HUES64 (cell line): ENCODE results near the gene RPH3AL.
"Not testable (repeated sequence)": the region's sequence is repeated elsewhere in the genome, so short reads cannot be mapped to it uniquely, and the experiment has no call there.

Source experiments
- H3K27ac ChIP-seq: 2 replicates; pipeline ENCODE4 v1.7.0; 2013; ENCODE audit warnings: low read depth, low read length, inconsistent platforms
- H3K27me3 ChIP-seq: 2 replicates; pipeline ENCODE4 v1.6.1; 2013; ENCODE audit warnings: mild to moderate bottlenecking, low read length; ENCODE audit not compliant: insufficient read depth
- H3K36me3 ChIP-seq: 2 replicates; pipeline ENCODE4 v1.6.1; 2013; ENCODE audit warnings: mild to moderate bottlenecking, low read length; ENCODE audit not compliant: insufficient read depth
- H3K4me1 ChIP-seq: 2 replicates; pipeline ENCODE4 v1.6.1; 2013; ENCODE audit warnings: mild to moderate bottlenecking, low read length, moderate library complexity; ENCODE audit not compliant: insufficient read depth
- H3K4me3 ChIP-seq: 2 replicates; pipeline ENCODE4 v1.5.1; 2013; ENCODE audit warnings: mild to moderate bottlenecking, low read length, moderate library complexity
- H3K9ac ChIP-seq: 2 replicates; pipeline ENCODE4 v1.6.1; 2013; ENCODE audit warnings: mild to moderate bottlenecking, low read depth, low read length
- H3K9me3 ChIP-seq: 2 replicates; pipeline ENCODE4 v1.6.1; 2013; ENCODE audit warnings: low read depth, low read length; ENCODE audit not compliant: insufficient read depth
- WGBS: fragments of 150-250, 120-280 bp; methylation state at CpG from one replicate; pipeline ENCODE4 v1.1.7; 2013; ENCODE audit warnings: missing lambda C conversion rate; 5-methylcytosine and 5-hydroxymethylcytosine counted together

The RPH3AL gene

DNA sequence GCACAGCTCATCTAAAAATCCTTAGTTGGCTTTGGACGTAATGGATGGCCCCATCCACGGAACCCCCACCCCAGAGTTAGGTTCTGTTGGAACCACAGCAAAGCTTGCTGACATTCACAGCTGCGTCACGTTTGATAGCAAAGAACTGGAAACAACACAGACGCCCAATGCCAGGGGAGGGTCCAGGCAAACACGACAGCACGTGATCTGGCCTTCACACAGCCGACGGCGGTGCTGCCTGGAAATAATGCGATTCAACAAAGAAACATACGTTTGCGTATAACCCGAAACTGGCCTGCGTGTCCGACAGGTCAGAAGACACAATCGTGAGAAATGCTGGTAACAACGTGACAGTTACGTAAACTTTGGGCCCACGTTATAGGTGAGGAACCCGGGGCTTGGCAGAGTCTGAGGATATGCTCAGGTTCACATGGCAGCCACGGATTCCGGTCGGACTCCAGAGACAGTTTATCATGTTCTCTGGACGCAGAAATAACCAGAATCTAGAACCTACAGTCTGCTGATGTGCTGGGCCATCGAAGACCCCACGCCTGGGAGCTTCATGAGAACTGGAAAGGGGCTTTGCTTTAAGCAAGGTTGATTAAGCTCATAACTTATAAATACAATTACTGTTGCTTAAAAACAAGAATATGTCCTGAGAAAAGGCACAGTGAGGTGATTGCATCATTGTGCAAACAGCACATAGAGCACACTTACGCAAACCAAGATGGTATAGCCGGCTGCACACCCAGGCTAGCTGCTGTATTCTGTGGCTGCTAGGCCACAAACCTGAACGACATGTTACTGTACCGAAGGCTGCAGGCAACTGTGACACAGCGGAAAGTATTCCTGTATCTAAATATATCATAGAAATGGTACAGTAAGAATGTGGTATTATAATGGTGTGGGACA is 70.4 kb downstream of the RPH3AL start:
- H3K36me3 ChIP-seq: no peaks in the 10 kb centered on the region
- no peaks in the 10 kb centered on the region for H3K4me1 ChIP-seq
- H3K27me3 ChIP-seq: no peaks in the 10 kb centered on the region; the same call in 1 of the 2 replicates
- no peaks in the 10 kb centered on the region for H3K9me3 ChIP-seq
- H3K4me3 ChIP-seq: no peak overlapping the region
- H3K9ac ChIP-seq: no peak overlapping the region
- H3K27ac ChIP-seq: no peak overlapping the region
- WGBS: 89% methylated on average over 32 of the region's 32 CpGs

DNA sequence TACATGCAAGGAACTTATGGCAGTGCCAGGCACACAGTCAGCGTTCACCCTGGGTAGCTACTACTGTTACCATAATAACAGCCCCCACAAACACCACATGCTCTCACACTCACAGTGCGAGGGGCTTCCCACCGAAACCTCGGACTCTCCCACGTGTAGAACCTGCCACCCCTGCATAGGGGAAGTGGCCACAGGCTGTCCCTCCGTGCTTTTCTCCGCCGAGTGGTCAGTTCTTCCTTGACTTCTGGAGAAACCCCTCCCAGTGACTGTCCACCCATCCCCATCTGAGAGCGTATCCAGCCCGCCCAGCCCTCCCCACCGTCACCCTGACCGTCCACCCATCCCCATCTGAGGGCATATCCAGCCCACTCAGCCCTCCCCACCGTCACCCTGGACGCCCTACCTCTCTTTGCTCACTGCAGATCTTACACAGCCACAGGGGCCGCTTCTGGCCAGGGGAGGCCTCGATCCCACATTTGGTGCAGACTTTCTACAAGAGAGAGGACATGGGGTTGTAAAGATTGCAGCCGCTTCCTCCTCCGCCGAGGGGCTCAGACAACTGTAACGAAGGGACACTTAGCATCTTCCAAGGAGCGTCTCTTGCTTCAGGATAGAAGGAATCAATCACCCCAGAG is 71.1 kb downstream of the RPH3AL start:
- no peak overlapping the region for H3K4me3 ChIP-seq
- H3K27ac ChIP-seq: no peak overlapping the region
- H3K9ac ChIP-seq: no peak overlapping the region
- H3K4me1 ChIP-seq: no peaks in the 10 kb centered on the region
- WGBS: 92% methylated on average over 21 of the region's 21 CpGs
- no peaks in the 10 kb centered on the region for H3K36me3 ChIP-seq
- no peaks in the 10 kb centered on the region for H3K27me3 ChIP-seq
- no peaks in the 10 kb centered on the region for H3K9me3 ChIP-seq

DNA sequence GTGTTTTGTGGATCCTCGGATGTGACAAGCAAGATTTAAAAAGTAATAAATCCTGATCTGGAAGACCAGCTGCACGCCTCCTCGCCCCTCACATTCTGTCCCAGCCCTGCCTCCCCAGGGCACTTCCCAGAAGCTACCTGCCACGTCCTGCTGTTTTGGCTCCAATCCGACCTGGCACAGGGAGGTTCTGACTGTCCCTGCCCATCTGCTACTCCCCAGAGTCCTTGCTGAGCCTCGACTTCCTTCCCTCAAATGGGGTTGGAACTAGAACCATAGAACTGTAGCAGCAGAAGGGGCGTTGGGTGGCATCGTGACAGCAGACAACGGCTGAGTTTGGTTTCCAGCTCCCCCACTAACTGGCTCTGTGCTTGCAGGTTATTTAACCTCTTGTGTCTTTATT is 71.7 kb downstream of the RPH3AL start:
- WGBS: 87% methylated on average over 9 of the region's 9 CpGs
- H3K4me3 ChIP-seq: no peak overlapping the region
- H3K36me3 ChIP-seq: no peaks in the 10 kb centered on the region
- H3K9ac ChIP-seq: no peak overlapping the region
- H3K27ac ChIP-seq: no peak overlapping the region
- H3K4me1 ChIP-seq: no peaks in the 10 kb centered on the region
- H3K9me3 ChIP-seq: no peaks in the 10 kb centered on the region
- no peaks in the 10 kb centered on the region for H3K27me3 ChIP-seq

DNA sequence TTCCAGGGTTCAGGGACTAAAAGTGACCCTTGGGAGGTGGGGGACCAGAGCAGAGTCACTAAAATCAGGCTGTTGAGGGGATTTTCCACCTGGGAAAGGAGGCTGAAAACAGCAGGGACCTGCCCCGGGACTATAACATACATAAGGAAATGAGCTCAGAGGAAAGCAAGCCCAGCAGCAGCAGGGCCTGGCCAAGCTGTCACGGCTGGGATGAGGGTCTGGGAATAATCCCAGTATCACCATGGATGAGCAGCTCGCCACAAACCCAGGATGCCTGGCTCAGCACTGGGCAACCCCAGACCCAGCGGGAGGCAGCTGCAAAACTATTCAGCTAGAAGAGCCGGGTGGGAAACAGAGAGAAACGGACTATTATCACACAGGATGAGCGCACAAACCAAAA is 72.4 kb downstream of the RPH3AL start:
- Histone ChIP-seq H3K4me1 (no peaks in the 10 kb centered on the region), H3K27me3 (no peaks in the 10 kb centered on the region), H3K9me3 (no peaks in the 10 kb centered on the region), H3K4me3 (no peak overlapping the region), H3K9ac (no peak overlapping the region), H3K27ac (no peak overlapping the region), H3K36me3 (no peaks in the 10 kb centered on the region)
- WGBS: 80% methylated on average over 7 of the region's 7 CpGs

DNA sequence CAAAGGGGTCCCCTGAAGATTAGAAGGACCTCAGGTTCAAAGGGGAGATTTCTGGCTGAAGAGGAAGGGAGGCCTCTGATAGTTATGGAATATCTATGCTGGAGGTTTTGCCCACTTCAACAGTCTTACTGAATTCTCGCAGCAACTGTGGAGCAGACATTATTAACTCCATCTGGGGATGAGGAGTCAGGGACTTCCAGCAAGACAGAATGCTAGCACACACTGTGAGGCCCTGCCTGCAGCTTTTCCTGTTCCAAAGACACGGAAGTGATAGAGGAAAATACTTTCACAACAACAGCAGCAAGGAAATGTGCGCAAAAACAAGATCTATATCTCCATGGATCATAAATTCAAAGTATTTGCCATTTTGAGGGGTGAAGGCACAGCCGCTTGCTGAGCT is 72.8 kb downstream of the RPH3AL start:
- no peak overlapping the region for H3K4me3 ChIP-seq
- 92% methylated on average over 4 of the region's 4 CpGs for WGBS
- no peak overlapping the region for H3K27ac ChIP-seq
- H3K4me1 ChIP-seq: no peaks in the 10 kb centered on the region
- H3K27me3 ChIP-seq: no peaks in the 10 kb centered on the region
- no peaks in the 10 kb centered on the region for H3K9me3 ChIP-seq
- H3K9ac ChIP-seq: no peak overlapping the region
- H3K36me3 ChIP-seq: no peaks in the 10 kb centered on the region

DNA sequence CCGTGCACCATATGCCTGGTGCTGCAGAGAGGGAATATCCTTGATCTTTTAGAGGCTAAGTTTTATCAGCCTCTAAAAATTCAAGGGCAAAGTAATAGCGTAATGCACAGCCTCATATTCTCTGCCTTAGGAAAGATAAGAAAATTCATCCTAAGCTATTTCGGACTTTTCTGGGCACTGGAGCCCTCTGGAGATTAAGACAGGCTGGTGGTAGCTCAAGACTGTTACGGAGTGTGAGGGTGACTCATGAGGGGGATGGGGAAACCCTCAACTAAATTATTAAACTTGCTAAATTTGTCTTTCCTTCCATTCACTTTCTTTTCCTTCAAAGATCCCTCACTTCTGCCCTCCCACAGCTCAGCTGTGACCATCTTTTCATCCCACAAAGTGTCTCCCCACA is 73.3 kb downstream of the RPH3AL start:
- H3K27me3 ChIP-seq: no peaks in the 10 kb centered on the region
- H3K4me3 ChIP-seq: no peak overlapping the region
- no peaks in the 10 kb centered on the region for H3K4me1 ChIP-seq
- H3K27ac ChIP-seq: no peak overlapping the region
- no peak overlapping the region for H3K9ac ChIP-seq
- H3K9me3 ChIP-seq: no peaks in the 10 kb centered on the region
- WGBS: 93% methylated on average over 4 of the region's 4 CpGs
- no peaks in the 10 kb centered on the region for H3K36me3 ChIP-seq

DNA sequence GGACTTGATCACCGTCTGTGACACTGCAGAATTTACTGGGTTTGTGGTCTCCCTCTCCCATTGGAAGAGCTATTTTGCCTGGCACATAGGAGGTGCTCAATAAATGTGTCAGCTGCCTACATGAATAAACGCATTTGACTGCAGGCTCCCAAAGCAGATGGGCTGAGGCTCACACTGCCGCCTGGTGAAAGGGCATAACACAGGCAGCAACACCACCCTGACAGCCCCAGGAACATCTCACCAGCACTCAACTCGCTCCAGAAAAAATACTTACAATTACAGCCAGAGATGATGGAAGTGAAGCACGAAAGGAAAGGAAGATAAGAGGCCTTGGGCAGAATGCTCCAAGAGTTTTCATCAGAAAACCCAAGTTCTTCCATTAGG is 73.9 kb downstream of the RPH3AL start:
- H3K27me3 ChIP-seq: no peaks in the 10 kb centered on the region
- WGBS: 88% methylated on average over 5 of the region's 5 CpGs
- no peaks in the 10 kb centered on the region for H3K9me3 ChIP-seq
- no peak overlapping the region for H3K9ac ChIP-seq
- no peak overlapping the region for H3K27ac ChIP-seq
- no peak overlapping the region for H3K4me3 ChIP-seq
- H3K36me3 ChIP-seq: no peaks in the 10 kb centered on the region
- no peaks in the 10 kb centered on the region for H3K4me1 ChIP-seq

DNA sequence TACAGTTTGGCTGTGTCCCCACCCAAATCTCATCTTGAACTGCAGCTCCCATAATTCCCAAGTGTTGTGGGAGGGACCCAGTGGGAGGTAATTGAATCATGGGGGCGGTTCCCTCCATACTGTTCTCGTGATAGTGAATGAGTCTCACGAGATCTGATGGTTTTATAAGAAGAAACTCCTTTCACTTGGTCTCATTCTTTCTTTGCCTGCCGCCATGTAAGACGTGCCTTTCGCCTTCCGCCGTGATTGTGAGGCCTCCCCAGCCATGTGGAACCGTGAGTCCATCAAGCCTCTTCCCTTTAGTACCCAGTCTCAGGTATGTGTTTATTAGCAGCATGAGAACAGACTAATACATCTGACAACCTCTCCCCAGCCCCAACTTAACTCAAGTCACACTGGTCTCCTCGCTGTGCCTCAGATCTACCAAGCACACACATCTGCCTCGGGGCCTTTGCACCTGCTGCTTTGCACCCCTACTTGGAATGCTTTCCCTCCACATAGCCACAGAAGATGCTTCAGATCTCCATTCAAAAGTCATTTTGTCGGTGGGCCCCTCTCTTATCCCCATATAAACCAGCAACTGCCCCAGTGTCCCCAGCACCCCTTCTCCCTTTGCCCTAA is 74.4 kb downstream of the RPH3AL start:
- Histone ChIP-seq H3K9ac (no peak overlapping the region), H3K27me3 (no peaks in the 10 kb centered on the region), H3K9me3 (no peaks in the 10 kb centered on the region), H3K36me3 (no peaks in the 10 kb centered on the region), H3K27ac (no peak overlapping the region), H3K4me1 (no peaks in the 10 kb centered on the region), H3K4me3 (no peak overlapping the region)
- 92% methylated on average over 12 of the region's 12 CpGs for WGBS

DNA sequence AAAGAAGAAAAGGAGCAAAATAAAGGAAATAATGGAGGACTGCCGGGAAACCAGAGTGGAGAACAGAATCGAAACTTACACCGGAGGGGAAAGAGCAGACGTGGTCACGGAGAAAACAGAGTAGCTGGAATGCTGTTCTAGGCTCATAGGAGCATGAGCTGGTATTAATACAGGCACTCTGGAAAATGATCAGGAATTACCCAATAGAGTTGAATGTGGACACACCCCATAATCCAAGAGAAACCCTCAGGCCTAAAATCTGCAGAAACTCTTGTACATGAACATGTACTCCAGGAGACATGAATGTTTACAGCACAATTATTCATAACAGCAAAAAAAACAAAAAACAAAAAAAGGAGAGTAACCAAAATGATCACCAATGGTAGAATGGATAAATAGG is 77.7 kb downstream of the RPH3AL start:
- no peaks in the 10 kb centered on the region for H3K27me3 ChIP-seq
- WGBS: 95% methylated on average over 5 of the region's 5 CpGs
- H3K9ac ChIP-seq: no peak overlapping the region
- no peak overlapping the region for H3K27ac ChIP-seq
- no peaks in the 10 kb centered on the region for H3K36me3 ChIP-seq
- H3K4me3 ChIP-seq: no peak overlapping the region
- no peaks in the 10 kb centered on the region for H3K9me3 ChIP-seq
- no peaks in the 10 kb centered on the region for H3K4me1 ChIP-seq

DNA sequence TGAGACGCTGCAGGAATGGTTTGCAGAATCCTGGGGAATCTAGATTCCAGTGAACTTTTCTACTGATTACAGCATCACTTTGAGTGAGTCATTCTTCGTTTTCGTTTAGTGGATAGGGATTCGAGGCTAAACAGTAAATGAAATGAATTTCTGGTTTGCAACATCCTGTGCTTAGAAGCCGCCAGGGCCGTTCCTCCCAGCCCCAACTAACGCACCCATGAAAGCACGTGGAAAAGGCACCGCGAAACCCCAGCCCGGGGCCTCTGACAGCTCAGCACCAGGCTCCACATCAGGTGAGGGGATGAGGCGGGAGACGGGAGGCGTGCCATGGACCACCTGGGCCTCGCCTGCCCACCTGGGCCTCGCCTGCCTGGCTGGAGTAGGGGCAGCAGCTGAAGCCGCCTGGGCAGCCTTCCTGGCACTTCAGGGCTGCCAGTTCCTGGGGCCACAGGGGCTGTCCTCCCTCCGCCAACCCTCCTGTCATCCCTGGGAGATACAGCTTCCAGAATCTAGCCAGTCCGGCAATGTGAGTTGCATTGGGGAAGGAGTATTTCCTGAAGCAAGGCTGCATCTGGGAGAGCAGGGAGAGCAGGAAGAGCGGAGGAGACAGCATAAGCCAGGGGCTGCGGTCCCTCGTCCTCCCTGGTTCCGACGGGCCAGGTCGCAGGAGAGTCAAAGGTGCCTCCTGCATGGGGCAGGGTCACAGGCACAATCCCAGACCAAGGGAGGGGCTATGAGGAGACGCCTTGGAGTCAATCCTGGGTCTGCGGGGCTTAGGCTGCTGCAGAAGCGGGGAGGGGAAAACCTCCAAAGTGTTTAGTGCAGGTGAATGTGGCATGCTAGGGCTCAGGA is 78.4 kb downstream of the RPH3AL start:
- Histone ChIP-seq H3K4me3 (no peak overlapping the region), H3K9me3 (no peaks in the 10 kb centered on the region), H3K27ac (no peak overlapping the region), H3K36me3 (no peaks in the 10 kb centered on the region), H3K4me1 (no peaks in the 10 kb centered on the region), H3K9ac (no peak overlapping the region), H3K27me3 (no peaks in the 10 kb centered on the region)
- WGBS: 91% methylated on average over 28 of the region's 28 CpGs

DNA sequence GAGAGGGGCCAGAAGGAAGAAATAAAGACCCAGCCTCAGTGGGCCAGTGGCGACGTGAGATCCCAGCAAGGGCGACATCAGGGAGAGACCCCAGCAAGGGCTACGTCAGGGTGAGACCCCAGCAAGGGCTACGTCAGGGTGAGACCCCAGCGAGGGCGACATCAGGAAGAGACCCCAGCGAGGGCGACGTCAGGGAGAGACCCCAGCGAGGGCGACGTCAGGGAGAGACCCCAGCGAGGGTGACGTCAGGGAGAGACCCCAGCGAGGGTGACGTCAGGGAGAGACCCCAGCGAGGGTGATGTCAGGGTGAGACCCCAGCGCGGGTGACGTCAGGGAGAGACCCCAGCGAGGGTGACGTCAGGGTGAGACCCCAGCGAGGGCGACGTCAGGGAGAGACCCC is 79.8 kb downstream of the RPH3AL start:
- not testable (repeated sequence) for H3K4me1 ChIP-seq, H3K36me3 ChIP-seq, H3K27me3 ChIP-seq, H3K27ac ChIP-seq, H3K9me3 ChIP-seq, H3K4me3 ChIP-seq, H3K9ac ChIP-seq
- 76% methylated on average over 24 of the region's 26 CpGs for WGBS
